ENCODE results near the gene SHANK3.

The SHANK3 gene

DNA sequence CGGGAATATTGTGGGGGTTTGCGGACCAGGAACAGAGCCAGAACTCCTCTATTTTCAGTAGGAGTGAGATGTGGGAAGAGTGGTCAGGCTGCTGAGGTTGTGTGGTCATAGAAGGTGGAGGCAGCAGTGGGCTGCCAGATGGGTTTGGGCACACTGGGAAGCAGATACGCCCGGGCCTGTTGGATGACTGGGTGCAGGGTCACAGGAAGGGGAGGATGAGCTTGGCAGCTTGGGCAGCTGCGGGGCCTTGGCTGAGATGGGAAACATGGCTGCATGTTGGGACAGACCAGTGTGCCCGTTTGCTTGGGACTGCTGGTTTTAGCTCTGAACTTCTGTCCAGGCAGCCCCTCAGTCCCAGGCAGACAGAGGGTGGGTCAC is 11.4 kb downstream of the SHANK3 start:
- Mint-ChIP-seq H3K27ac (peak overlapping the region; percentile 82), H3K27me3 (ENCODE audit: low read depth, poor library complexity) (peaks cover 2% of the 10 kb centered on the region), H3K36me3 (ENCODE audit: low read depth) (peaks cover 37% of the 10 kb centered on the region), H3K9me3 (peaks cover 4% of the 10 kb centered on the region), H3K4me3 (peak overlapping the region; percentile 29), H3K4me1 (peaks cover 15% of the 10 kb centered on the region)
- DNase-seq, result no peak
- TF ChIP-seq, protein P1, sequence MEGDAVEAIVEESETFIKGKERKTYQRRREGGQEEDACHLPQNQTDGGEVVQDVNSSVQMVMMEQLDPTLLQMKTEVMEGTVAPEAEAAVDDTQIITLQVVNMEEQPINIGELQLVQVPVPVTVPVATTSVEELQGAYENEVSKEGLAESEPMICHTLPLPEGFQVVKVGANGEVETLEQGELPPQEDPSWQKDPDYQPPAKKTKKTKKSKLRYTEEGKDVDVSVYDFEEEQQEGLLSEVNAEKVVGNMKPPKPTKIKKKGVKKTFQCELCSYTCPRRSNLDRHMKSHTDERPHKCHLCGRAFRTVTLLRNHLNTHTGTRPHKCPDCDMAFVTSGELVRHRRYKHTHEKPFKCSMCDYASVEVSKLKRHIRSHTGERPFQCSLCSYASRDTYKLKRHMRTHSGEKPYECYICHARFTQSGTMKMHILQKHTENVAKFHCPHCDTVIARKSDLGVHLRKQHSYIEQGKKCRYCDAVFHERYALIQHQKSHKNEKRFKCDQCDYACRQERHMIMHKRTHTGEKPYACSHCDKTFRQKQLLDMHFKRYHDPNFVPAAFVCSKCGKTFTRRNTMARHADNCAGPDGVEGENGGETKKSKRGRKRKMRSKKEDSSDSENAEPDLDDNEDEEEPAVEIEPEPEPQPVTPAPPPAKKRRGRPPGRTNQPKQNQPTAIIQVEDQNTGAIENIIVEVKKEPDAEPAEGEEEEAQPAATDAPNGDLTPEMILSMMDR (IDR thresholded peaks at IDR 0.05), result no peak

DNA sequence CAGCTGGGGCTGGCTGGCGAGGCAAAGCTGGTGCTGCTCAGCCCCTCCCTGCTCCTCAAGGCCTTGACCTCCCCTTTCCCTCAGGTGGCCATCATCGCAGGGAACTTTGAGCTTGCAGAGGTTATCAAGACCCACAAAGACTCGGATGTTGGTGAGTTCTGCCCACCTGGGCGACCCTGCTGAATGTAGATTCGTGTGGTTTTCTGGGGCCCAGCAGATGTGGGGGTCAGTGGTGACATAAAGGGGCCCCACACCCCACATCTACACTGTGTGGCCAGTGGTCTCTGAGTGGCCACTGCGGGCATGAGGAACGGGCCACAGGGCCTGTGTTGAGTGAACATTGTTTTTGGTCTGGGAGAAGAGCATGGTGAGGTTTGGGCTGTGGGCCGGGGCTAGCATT is 11.9 kb downstream of the SHANK3 start:
- Mint-ChIP-seq H3K27me3 (ENCODE audit: low read depth, poor library complexity) (peaks cover 2% of the 10 kb centered on the region), H3K27ac (no peak overlapping the region), H3K9me3 (peaks cover 4% of the 10 kb centered on the region), H3K4me3 (no peak overlapping the region), H3K4me1 (peaks cover 15% of the 10 kb centered on the region), H3K36me3 (ENCODE audit: low read depth) (peaks cover 39% of the 10 kb centered on the region)
- TF ChIP-seq, protein P1 (IDR thresholded peaks at IDR 0.05), result no peak
- DNase-seq, result no peak

DNA sequence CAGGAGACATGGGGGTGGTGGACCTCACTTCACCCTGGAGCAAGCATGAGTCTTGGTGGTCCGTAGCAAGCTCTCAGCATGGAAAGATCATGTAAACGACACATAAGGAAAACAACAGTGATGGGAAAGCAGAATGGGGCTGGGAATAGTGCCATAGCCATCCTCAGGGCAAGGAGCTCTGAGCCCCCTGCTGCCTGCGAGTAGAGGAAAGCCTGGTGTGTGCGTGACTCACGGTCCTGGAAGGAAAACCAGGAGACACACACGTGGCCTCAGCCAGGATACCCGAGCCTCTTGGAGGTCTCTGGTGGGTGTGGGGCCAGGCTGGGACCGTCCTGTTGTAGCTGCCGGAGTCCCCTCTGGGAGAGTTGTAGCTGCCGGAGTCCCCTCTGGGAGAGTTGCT is 12.4 kb downstream of the SHANK3 start:
- TF ChIP-seq, protein P1 (IDR thresholded peaks at IDR 0.05), result no peak
- DNase-seq, result no peak
- peaks cover 4% of the 10 kb centered on the region for H3K9me3 Mint-ChIP-seq
- peaks cover 15% of the 10 kb centered on the region for H3K4me1 Mint-ChIP-seq
- no peak overlapping the region for H3K4me3 Mint-ChIP-seq
- peaks cover 2% of the 10 kb centered on the region for H3K27me3 Mint-ChIP-seq (ENCODE audit: low read depth, poor library complexity)
- peaks cover 41% of the 10 kb centered on the region for H3K36me3 Mint-ChIP-seq (ENCODE audit: low read depth)
- peak overlapping the region; percentile 62 for H3K27ac Mint-ChIP-seq

GRCh38 chr22:50686794-50687193 is 14.2 kb downstream of the SHANK3 start:
- Mint-ChIP-seq H3K36me3 (ENCODE audit: low read depth) (peaks cover 43% of the 10 kb centered on the region), H3K4me1 (peaks cover 19% of the 10 kb centered on the region), H3K4me3 (no peak overlapping the region), H3K9me3 (peaks cover 4% of the 10 kb centered on the region), H3K27ac (no peak overlapping the region), H3K27me3 (ENCODE audit: low read depth, poor library complexity) (peaks cover 2% of the 10 kb centered on the region)
- no peak for DNase-seq
- TF ChIP-seq, protein P1 (IDR thresholded peaks at IDR 0.05), result no peak

DNA sequence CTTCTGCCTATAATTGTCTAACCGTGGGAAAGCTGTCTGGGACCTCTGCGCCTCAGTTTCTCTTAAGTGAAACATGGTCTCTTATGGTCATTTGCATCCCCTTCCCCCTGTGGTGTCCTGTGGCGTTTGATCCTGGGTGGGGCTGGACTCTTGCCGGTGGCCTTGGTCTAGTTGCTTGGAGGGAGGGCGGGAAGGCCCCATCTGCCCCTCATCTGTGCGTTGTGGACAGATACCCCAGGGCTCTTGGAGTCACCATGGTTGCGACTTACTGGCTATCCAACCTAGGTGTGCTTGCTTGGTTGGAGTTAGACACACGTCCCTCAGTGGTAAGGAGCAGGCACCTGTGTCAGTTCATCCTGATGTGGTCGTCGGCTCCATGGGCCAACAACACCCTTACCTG is 15.2 kb downstream of the SHANK3 start:
- Mint-ChIP-seq H3K9me3 (peaks cover 4% of the 10 kb centered on the region), H3K36me3 (ENCODE audit: low read depth) (peaks cover 40% of the 10 kb centered on the region), H3K4me1 (peaks cover 19% of the 10 kb centered on the region), H3K27ac (no peak overlapping the region), H3K4me3 (no peak overlapping the region), H3K27me3 (ENCODE audit: low read depth, poor library complexity) (peaks cover 2% of the 10 kb centered on the region)
- TF ChIP-seq, protein P1 (IDR thresholded peaks at IDR 0.05), result no peak
- DNase-seq, result no peak

DNA sequence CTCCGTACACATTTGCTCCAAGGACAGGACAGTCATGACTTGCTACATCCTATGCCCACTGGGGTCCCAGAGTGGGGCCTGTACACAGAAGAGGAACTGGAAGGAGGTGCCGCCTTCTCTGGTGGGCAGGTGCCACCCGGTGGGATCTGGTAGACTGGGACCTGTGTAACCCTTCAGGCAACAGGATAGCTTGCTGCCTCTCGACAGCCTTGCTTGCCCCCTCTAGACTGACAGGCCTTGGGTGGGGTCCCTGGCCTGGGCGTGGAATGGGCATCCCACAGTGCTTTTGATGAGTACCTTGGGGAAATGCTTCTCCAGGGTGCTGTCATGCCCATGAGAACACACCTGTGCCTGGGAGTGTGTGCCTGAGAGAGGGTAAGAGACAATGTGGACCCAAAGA is 15.8 kb downstream of the SHANK3 start:
- DNase-seq, result no peak
- Mint-ChIP-seq H3K36me3 (ENCODE audit: low read depth) (peaks cover 34% of the 10 kb centered on the region), H3K9me3 (no peaks in the 10 kb centered on the region), H3K27ac (no peak overlapping the region), H3K4me1 (peaks cover 19% of the 10 kb centered on the region), H3K4me3 (no peak overlapping the region), H3K27me3 (ENCODE audit: low read depth, poor library complexity) (peaks cover 2% of the 10 kb centered on the region)
- TF ChIP-seq, protein P1 (IDR thresholded peaks at IDR 0.05), result no peak

Data from nephron progenitor cell (in vitro differentiated cells).